HG02938 (cell line): ENCODE data around the gene ZNF584.

Experiments used
- ATAC-seq: cut with Tn5 transposase; IDR thresholded peaks from one replicate; pipeline ENCODE4 v1.9.1; 2021; ENCODE audit warnings: mild to moderate bottlenecking, moderate library complexity; ENCODE audit not compliant: unreplicated experiment

Gene ZNF584

GRCh38 chr19:58460039-58460438 is 51.6 kb downstream of the ZNF584 start:
- ATAC-seq, result no peak

GRCh38 chr19:58466089-58466759 is 57.8 kb downstream of the ZNF584 start:
- peak; percentile 19 for ATAC-seq

DNA sequence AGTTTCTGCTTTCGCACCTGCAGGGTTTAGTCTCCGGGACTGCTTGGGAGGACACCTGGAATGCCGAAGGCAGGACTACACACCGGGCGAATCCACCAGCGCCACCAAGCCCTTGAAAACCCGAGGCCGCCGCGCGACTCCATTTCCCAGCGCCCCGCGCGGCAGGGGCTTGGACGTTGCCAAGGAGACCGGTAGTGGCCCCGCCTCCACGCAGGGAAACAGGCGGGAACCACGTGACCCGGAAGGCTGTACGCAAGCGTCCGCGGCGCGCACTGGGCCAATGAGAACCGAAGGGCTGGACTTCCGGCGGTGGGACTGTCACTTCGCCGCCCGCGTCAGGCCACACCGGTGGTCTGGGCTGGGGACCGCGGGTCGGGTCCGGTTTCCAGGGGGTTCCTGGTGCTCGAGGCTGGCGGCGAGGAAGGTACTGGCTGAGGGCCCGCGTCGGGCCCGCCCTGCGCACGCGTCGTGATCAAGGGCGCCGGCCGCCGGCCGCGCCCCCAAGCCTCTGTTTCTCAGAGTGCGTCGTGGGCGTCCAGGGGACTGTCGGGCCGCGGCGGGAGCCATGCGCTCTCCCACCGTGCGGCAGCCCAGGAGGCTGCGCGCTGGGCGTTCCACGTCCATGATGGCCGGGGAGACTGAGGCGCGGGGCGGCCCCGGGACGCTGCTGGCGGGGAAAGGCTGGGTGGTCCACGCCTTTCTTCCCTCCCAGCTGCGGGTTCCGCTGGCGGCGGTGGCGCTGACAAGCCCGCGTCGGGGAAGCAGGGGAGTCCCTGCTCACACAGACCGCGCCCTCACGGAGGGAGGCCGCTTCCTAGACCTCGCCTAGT is 58.5 kb downstream of the ZNF584 start, which contains the start of gene ZNF324:
Gene ZNF324 (plus strand): TSS at position 321 of the 830 bp plus-strand sequence. CDS start 2,106 bp downstream, outside the sequence.
- peak; percentile 79 for ATAC-seq
